ENCODE results near the gene DENND4A.

The DENND4A gene

GRCh38 chr15:65632780-65633375 lies 159.2 kb downstream of the DENND4A start:
- no peak for DNase-seq (ENCODE audit: extremely low read depth, insufficient read length)
- H3K36me3 ChIP-seq (ENCODE audit: control insufficient read depth, insufficient read depth, low read length): no peaks in the 10 kb centered on the region
- TF ChIP-seq CTCF (IDR thresholded peaks at IDR 0.05; ENCODE audit: insufficient read depth, low read length, poor library complexity, severe bottlenecking): no peak
- H3K27me3 ChIP-seq (replicated peaks; ENCODE audit: control insufficient read depth, insufficient read depth, low read length): no peaks in the 10 kb centered on the region
- H3K4me3 ChIP-seq (replicated peaks; ENCODE audit: low read depth, low read length): no peak overlapping the region

GRCh38 chr15:65631503-65631902 lies 160.6 kb downstream of the DENND4A start:
- no peak for TF ChIP-seq CTCF (IDR thresholded peaks at IDR 0.05; ENCODE audit: insufficient read depth, low read length, poor library complexity, severe bottlenecking)
- DNase-seq (ENCODE audit: extremely low read depth, insufficient read length): peak; percentile 46
- no peak overlapping the region for H3K4me3 ChIP-seq (replicated peaks; ENCODE audit: low read depth, low read length)
- H3K36me3 ChIP-seq (ENCODE audit: control insufficient read depth, insufficient read depth, low read length): no peaks in the 10 kb centered on the region
- H3K27me3 ChIP-seq (replicated peaks; ENCODE audit: control insufficient read depth, insufficient read depth, low read length): no peaks in the 10 kb centered on the region

GRCh38 chr15:65630760-65631159 lies 161.3 kb downstream of the DENND4A start:
- Histone ChIP-seq H3K4me3 (replicated peaks; ENCODE audit: low read depth, low read length) (no peak overlapping the region), H3K27me3 (replicated peaks; ENCODE audit: control insufficient read depth, insufficient read depth, low read length) (no peaks in the 10 kb centered on the region), H3K36me3 (ENCODE audit: control insufficient read depth, insufficient read depth, low read length) (no peaks in the 10 kb centered on the region)
- peak; percentile 30 for DNase-seq (ENCODE audit: extremely low read depth, insufficient read length)
- TF ChIP-seq CTCF (IDR thresholded peaks at IDR 0.05; ENCODE audit: insufficient read depth, low read length, poor library complexity, severe bottlenecking): no peak

- Histone ChIP-seq H3K36me3 (ENCODE audit: control insufficient read depth, insufficient read depth, low read length) (peaks cover 1% of the 10 kb centered on the region; the same call in 1 of the 2 replicates), H3K27me3 (replicated peaks; ENCODE audit: control insufficient read depth, insufficient read depth, low read length) (no peaks in the 10 kb centered on the region), H3K4me3 (replicated peaks; ENCODE audit: low read depth, low read length) (no peak overlapping the region)
- DNase-seq (ENCODE audit: extremely low read depth, insufficient read length): no peak
- no peak for TF ChIP-seq CTCF (IDR thresholded peaks at IDR 0.05; ENCODE audit: insufficient read depth, low read length, poor library complexity, severe bottlenecking)
Measured at GRCh38 chr15:65629548-65629947, 162.5 kb downstream of the DENND4A start.

- peaks cover 1% of the 10 kb centered on the region; the same call in 1 of the 2 replicates for H3K36me3 ChIP-seq (ENCODE audit: control insufficient read depth, insufficient read depth, low read length)
- no peak for DNase-seq (ENCODE audit: extremely low read depth, insufficient read length)
- H3K27me3 ChIP-seq (replicated peaks; ENCODE audit: control insufficient read depth, insufficient read depth, low read length): no peaks in the 10 kb centered on the region
- no peak for TF ChIP-seq CTCF (IDR thresholded peaks at IDR 0.05; ENCODE audit: insufficient read depth, low read length, poor library complexity, severe bottlenecking)
- H3K4me3 ChIP-seq (replicated peaks; ENCODE audit: low read depth, low read length): no peak overlapping the region
Measured at GRCh38 chr15:65626856-65627255, 165.2 kb downstream of the DENND4A start.

GRCh38 chr15:65623103-65623502 lies 169.0 kb downstream of the DENND4A start:
- DNase-seq (ENCODE audit: extremely low read depth, insufficient read length): no peak
- no peaks in the 10 kb centered on the region for H3K27me3 ChIP-seq (replicated peaks; ENCODE audit: control insufficient read depth, insufficient read depth, low read length)

More at GRCh38 chr15:65623103-65623502, 169.0 kb downstream of the DENND4A start:
- no peak overlapping the region for H3K4me3 ChIP-seq (replicated peaks; ENCODE audit: low read depth, low read length)
- TF ChIP-seq CTCF (IDR thresholded peaks at IDR 0.05; ENCODE audit: insufficient read depth, low read length, poor library complexity, severe bottlenecking): no peak
- H3K36me3 ChIP-seq (ENCODE audit: control insufficient read depth, insufficient read depth, low read length): peaks cover 1% of the 10 kb centered on the region; the same call in 1 of the 2 replicates
